Liver (tissue), 9 donors: Measurements from ENCODE around the gene OR6C74. TPM values are rescaled to one million over a fixed set of nuclear protein-coding genes. Genes with fewer than 3 reads are reported as not detected.

Experiments used
- DNase-seq: peaks from one replicate; pipeline ENCODE4 v3.0.0-alpha.2; 2017; ENCODE audit warnings: low spot score
- H3K27ac ChIP-seq, 2 donors: one replicate each; pipeline ENCODE4 v1.7.0; 2013; ENCODE audit warnings: inconsistent platforms in 2 of 2, low read length in 2 of 2, control low read depth in 1 of 2, low read depth in 1 of 2, mild to moderate bottlenecking in 1 of 2
- H3K27me3 ChIP-seq, 4 donors: one replicate each; pipeline versions ENCODE4 v1.6.1 to v1.7.0; 2013; ENCODE audit warnings: low read length in 3 of 4, inconsistent platforms in 1 of 4, mild to moderate bottlenecking in 1 of 4, moderate library complexity in 1 of 4; ENCODE audit not compliant: control insufficient read depth in 4 of 4, insufficient read depth in 4 of 4
- H3K36me3 ChIP-seq, 4 donors: one replicate each; pipeline versions ENCODE4 v1.6.1 to v1.7.0; 2013; ENCODE audit warnings: low read length in 3 of 4, mild to moderate bottlenecking in 3 of 4, low read depth in 1 of 4, moderate library complexity in 1 of 4; ENCODE audit not compliant: control insufficient read depth in 4 of 4, insufficient read depth in 3 of 4
- H3K4me1 ChIP-seq, 4 donors: one replicate each; pipeline versions ENCODE4 v1.6.1 to v1.7.0; 2013; ENCODE audit warnings: low read length in 3 of 4, mild to moderate bottlenecking in 3 of 4, moderate library complexity in 1 of 4; ENCODE audit not compliant: control insufficient read depth in 4 of 4, insufficient read depth in 4 of 4
- H3K4me3 ChIP-seq, 3 donors: one replicate each; pipeline versions ENCODE4 v1.6.1 to v1.7.0; 2013; ENCODE audit warnings: low read length in 3 of 3, control low read depth in 1 of 3, low read depth in 1 of 3, mild to moderate bottlenecking in 1 of 3
- H3K9ac ChIP-seq, 2 donors: one replicate each; pipeline ENCODE4 v1.7.0; 2013; ENCODE audit warnings: low read length in 2 of 2, mild to moderate bottlenecking in 2 of 2, moderate library complexity in 2 of 2, control low read depth in 1 of 2, low read depth in 1 of 2
- H3K9me3 ChIP-seq, 4 donors: one replicate each; pipeline versions ENCODE4 v1.6.1 to v1.7.0; 2013; ENCODE audit warnings: low read length in 3 of 4; ENCODE audit not compliant: control insufficient read depth in 4 of 4
- ATF3 ChIP-seq: IDR thresholded peaks from 2 replicates; pipeline ENCODE4 v1.6.1; 2016; ENCODE audit warnings: antibody characterized with exemption
- CTCF ChIP-seq: fragments of 150-350 bp; IDR thresholded peaks from 2 replicates; pipeline ENCODE4 v1.5.1; 2017; ENCODE audit warnings: improper control_type of control experiment, low read depth, low read length; ENCODE audit not compliant: missing input control
- EGR1 ChIP-seq, 2 donors: IDR thresholded peaks; 2 replicates each; pipeline ENCODE4 v1.6.1; 2016 to 2018; ENCODE audit warnings: antibody characterized with exemption in 2 of 2, low read depth in 2 of 2
- FOXA1 ChIP-seq: IDR thresholded peaks from 2 replicates; pipeline ENCODE4 v1.6.1; 2016; ENCODE audit warnings: antibody characterized with exemption
- FOXA2 ChIP-seq: IDR thresholded peaks from 2 replicates; pipeline ENCODE4 v1.6.1; 2016; ENCODE audit warnings: antibody characterized with exemption
- GABPA ChIP-seq, 2 donors: IDR thresholded peaks in 1 of 2; conservative IDR thresholded peaks in 1 of 2; 2 replicates each; pipeline ENCODE4 v1.6.1; 2016; ENCODE audit warnings: antibody characterized with exemption in 2 of 2, mild to moderate bottlenecking in 1 of 2, moderate library complexity in 1 of 2
- HNF4A ChIP-seq, 2 donors: conservative IDR thresholded peaks; 2 replicates each; pipeline ENCODE4 v1.6.1; 2016; ENCODE audit warnings: antibody characterized with exemption in 2 of 2, mild to moderate bottlenecking in 2 of 2
- HNF4G ChIP-seq: IDR thresholded peaks from 2 replicates; pipeline ENCODE4 v1.6.1; 2016; ENCODE audit warnings: antibody characterized with exemption
- JUND ChIP-seq, 2 donors: IDR thresholded peaks; 2 replicates each; pipeline ENCODE4 v1.6.1; 2016; ENCODE audit warnings: antibody characterized with exemption in 2 of 2
- NR2F2 ChIP-seq: IDR thresholded peaks from 2 replicates; pipeline ENCODE4 v1.6.1; 2016; ENCODE audit warnings: antibody characterized with exemption
- RAD21 ChIP-seq, 2 donors: IDR thresholded peaks; 2 replicates each; pipeline ENCODE4 v1.6.1; 2016; ENCODE audit warnings: antibody characterized with exemption in 2 of 2, mild to moderate bottlenecking in 2 of 2
- REST ChIP-seq: IDR thresholded peaks from 2 replicates; pipeline ENCODE4 v1.6.1; 2016; ENCODE audit warnings: antibody characterized with exemption, mild to moderate bottlenecking
- RXRA ChIP-seq, 2 donors: IDR thresholded peaks; 2 replicates each; pipeline ENCODE4 v1.6.1; 2017 to 2018; ENCODE audit warnings: antibody characterized with exemption in 2 of 2, mild to moderate bottlenecking in 1 of 2
- SP1 ChIP-seq: IDR thresholded peaks from 2 replicates; pipeline ENCODE4 v1.6.1; 2018; ENCODE audit warnings: antibody characterized with exemption, mild to moderate bottlenecking
- TAF1 ChIP-seq: conservative IDR thresholded peaks from 2 replicates; pipeline ENCODE4 v1.6.1; 2016; ENCODE audit warnings: antibody characterized with exemption, mild to moderate bottlenecking
- YY1 ChIP-seq: IDR thresholded peaks from 2 replicates; pipeline ENCODE4 v1.6.1; 2016; ENCODE audit warnings: antibody characterized with exemption, mild to moderate bottlenecking
- ZBTB33 ChIP-seq: IDR thresholded peaks from 2 replicates; pipeline ENCODE4 v1.6.1; 2016; ENCODE audit warnings: antibody characterized with exemption
- WGBS: extraction: QIAGEN DNeasy Blood & Tissue Kit; methylation state at CpG from one replicate; pipeline ENCODE4 v1.1.7; 2013; 5-methylcytosine and 5-hydroxymethylcytosine counted together
- polyA plus RNA-seq, 2 donors: library from polyadenylated mRNA; stranded (reverse) in 1 of 2; unstranded in 1 of 2; fragments of 200-250 nt in 1 of 2; fragments of >200 nt in 1 of 2; fragmentation: Nextera tagmentation in 1 of 2; extraction: Ambion mirVana in 1 of 2; gene quantifications; one replicate each; pipeline versions ENCODE4 v1.2.1 to v1.2.3, GENCODE V29; 2013 to 2015
- total RNA-seq, 2 donors: library from RNA; depleted of rRNA; stranded (reverse); fragments of >200 nt; gene quantifications; one replicate each; pipeline ENCODE4 v1.2.3, GENCODE V29; 2014
- donor health status: healthy.
- donor health status: healthy.
- donor health status: healthy.
- donor health status: healthy.
- donor health status: healthy.

Gene OR6C74
- total and polyA plus RNA-seq, 4 donors, result not detected

- Histone ChIP-seq H3K4me3 (no peak overlapping the region), H3K36me3 (no peaks in the 10 kb centered on the region), H3K9ac (no peak overlapping the region), H3K27ac (no peak overlapping the region), H3K4me1 (peaks cover 0 to 9% (median 2%) of the 10 kb centered on the region in 4 donors), H3K9me3 (no peaks in the 10 kb centered on the region), H3K27me3 (no peaks in the 10 kb centered on the region)
- TF ChIP-seq SP1, result no peak
- TF ChIP-seq NR2F2, result no peak
- no peak for TF ChIP-seq GABPA (IDR thresholded peaks at IDR 0.05 in 1 of 2, conservative IDR thresholded peaks at IDR 0.05 in 1 of 2)
- no peak for TF ChIP-seq ATF3
- TF ChIP-seq FOXA2, result no peak
- TF ChIP-seq EGR1 (IDR thresholded peaks at IDR 0.05; ENCODE audit: low read depth in 2 of 2), result no peak
- no peak for TF ChIP-seq YY1
- no peak for TF ChIP-seq FOXA1
- TF ChIP-seq RAD21 (IDR thresholded peaks at IDR 0.05), result no peak
- no peak for TF ChIP-seq JUND (IDR thresholded peaks at IDR 0.05)
- TF ChIP-seq RXRA (IDR thresholded peaks at IDR 0.05), result no peak
- no peak for TF ChIP-seq REST
- no peak for TF ChIP-seq HNF4A (conservative IDR thresholded peaks at IDR 0.05)
- TF ChIP-seq TAF1, result no peak
- TF ChIP-seq HNF4G, result no peak
- no peak for TF ChIP-seq ZBTB33
- no peak for TF ChIP-seq CTCF
- no peak for DNase-seq
These were observed 8.9 kb downstream of the OR6C74 start for GRCh38 chr12:55253281-55253680.

GRCh38 chr12:55256831-55257230 lies 12.4 kb downstream of the OR6C74 start:
- no peak for DNase-seq
- WGBS, result 94% methylated on average over 4 of the region's 4 CpGs
- Histone ChIP-seq H3K9me3 (no peaks in the 10 kb centered on the region), H3K27ac (no peak overlapping the region), H3K27me3 (no peaks in the 10 kb centered on the region), H3K36me3 (no peaks in the 10 kb centered on the region), H3K9ac (no peak overlapping the region), H3K4me3 (no peak overlapping the region), H3K4me1 (peaks cover 0 to 2% (median 0%) of the 10 kb centered on the region in 4 donors)
- TF ChIP-seq CTCF, result no peak
- no peak for TF ChIP-seq JUND (IDR thresholded peaks at IDR 0.05)
- TF ChIP-seq EGR1 (IDR thresholded peaks at IDR 0.05; ENCODE audit: low read depth in 2 of 2), result no peak
- no peak for TF ChIP-seq NR2F2
- TF ChIP-seq HNF4A (conservative IDR thresholded peaks at IDR 0.05), result no peak
- no peak for TF ChIP-seq REST
- no peak for TF ChIP-seq ZBTB33
- TF ChIP-seq SP1, result no peak
